ENCODE measurements around the gene RFXANK.

DNA sequence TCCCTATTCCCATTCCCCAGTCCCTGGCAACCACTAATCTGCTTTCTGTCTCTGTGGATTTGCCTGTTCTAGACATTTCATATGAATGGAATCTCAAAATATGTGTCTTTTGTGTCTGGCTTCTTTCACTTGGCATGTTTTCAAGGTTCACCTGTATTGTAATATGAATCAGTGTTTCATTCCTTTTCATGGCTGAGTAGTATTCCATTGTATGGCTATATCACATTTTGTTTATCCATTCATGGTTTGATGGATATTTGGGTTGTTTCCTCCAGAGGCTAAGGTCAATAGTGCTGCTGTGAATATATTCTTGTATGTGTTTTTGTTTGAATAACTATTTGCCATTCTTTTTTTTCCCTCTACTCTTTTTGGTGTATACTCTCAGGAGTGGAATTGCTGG lies 44.1 kb downstream of the RFXANK start:
- no peak for TF ChIP-seq POLR2AphosphoS5 (IDR thresholded peaks at IDR 0.05; ENCODE audit: low read depth, low read length)
- TF ChIP-seq, protein P1, sequence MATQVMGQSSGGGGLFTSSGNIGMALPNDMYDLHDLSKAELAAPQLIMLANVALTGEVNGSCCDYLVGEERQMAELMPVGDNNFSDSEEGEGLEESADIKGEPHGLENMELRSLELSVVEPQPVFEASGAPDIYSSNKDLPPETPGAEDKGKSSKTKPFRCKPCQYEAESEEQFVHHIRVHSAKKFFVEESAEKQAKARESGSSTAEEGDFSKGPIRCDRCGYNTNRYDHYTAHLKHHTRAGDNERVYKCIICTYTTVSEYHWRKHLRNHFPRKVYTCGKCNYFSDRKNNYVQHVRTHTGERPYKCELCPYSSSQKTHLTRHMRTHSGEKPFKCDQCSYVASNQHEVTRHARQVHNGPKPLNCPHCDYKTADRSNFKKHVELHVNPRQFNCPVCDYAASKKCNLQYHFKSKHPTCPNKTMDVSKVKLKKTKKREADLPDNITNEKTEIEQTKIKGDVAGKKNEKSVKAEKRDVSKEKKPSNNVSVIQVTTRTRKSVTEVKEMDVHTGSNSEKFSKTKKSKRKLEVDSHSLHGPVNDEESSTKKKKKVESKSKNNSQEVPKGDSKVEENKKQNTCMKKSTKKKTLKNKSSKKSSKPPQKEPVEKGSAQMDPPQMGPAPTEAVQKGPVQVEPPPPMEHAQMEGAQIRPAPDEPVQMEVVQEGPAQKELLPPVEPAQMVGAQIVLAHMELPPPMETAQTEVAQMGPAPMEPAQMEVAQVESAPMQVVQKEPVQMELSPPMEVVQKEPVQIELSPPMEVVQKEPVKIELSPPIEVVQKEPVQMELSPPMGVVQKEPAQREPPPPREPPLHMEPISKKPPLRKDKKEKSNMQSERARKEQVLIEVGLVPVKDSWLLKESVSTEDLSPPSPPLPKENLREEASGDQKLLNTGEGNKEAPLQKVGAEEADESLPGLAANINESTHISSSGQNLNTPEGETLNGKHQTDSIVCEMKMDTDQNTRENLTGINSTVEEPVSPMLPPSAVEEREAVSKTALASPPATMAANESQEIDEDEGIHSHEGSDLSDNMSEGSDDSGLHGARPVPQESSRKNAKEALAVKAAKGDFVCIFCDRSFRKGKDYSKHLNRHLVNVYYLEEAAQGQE (IDR thresholded peaks at IDR 0.05; ENCODE audit: insufficient read depth in 1 of 2, low read depth in 2 of 2, low read length in 2 of 2) = no peak
